T-helper 22 cell (primary cell): ENCODE measurements around the gene LTBP1.
A peak's percentile ranks its signal among the peaks of the same experiment; 100 is the strongest.

Experiments
- DNase-seq: peaks from one replicate; pipeline ENCODE4 v3.0.0-alpha.2; 2020; ENCODE audit warnings: low read depth

The LTBP1 gene

DNA sequence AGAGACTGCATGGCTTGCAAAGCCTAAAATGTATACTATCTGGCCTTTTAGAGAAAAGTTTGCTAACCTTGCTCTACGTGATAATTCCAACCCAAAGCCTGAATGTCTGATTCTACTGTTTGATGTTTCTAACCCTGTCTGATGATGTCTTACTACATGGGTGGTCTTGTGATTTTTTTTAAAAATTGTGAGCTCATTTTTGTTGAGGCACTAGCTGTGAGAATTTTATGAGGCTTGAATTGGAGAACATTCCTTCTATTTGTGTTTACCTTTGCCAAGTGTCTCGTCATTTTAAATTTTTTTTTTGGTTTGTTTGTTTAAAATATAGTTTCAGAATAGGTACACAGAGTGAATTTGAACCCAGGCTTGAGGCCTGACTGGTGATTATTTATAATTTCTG lies 15.2 kb upstream of the LTBP1 start:
- DNase-seq: no peak

DNA sequence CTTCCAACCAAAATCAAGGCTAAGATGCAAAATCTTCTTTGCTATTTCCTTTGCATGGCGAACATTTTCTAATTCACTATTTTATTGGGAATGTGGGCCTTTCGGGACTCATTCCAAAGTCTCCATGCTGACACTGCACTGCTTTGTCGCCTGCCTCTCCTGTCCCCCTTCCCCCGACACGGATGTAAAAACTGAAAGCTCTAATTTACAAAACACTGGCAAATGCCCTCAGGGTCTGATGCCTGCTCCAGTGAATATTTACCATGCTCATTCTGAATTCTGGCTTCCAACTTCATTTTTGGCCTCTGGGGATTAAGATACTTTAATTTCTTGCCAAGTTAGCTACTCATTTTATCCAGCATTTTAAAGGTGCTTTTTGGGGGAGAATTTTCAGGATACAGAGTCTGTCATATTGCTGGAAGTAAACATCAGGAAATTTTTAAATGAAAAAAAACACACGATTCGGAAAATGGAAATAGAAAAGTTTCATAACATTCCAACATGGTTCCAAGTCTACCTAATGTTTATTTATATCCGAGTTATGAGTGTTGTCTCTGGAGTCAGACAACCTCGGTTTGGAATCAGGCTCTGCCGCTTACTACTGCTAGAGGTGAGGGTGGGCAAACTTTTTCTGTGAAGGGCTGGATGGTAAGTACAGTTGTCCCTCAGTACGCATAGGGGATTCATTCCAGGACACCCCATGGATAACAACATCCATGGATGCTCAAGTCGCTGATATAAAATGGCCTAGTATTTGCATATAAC lies 14.6 kb upstream of the LTBP1 start:
- DNase-seq: no peak

DNA sequence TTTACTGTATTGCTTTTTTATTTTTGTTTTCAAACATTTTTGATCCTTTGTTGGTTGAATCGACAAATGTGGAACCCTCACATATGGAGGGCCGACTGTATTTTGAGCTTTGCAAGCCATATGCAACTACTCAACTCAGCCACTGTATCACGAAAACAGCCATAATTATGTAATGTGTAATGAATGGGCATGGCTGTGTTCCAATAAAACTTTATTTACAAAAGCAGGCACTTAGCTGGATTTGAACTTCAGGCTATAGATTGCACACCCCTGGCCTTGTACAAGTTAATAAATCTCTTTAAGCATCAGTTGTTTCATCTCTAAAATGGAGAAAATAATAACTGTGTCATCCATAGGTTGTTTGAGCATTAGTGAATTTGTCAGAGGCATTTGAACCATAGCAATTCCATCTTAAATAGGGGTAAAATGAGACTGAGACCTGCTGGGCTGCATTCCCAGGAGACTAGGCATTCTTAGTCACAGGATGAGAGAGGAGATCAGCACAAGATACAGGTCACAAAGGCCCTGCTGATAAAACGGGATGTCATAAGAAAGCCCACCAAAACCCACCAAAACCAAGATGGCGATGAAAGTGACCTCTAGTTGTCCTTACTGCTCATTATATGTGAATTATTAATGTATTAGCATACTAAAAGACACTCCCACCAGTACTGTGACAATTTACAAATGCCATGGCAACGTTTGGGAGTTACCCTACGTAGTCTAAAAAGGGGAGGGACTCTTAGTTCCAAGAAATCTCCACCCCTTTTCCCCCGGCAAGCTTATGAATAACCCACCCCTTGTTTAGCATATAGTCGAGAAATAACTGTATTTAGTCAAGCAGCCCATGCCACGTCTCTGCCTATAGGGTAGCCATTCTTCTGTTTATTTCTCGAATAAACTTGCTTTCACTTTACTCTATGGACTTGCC lies 13.7 kb upstream of the LTBP1 start:
- DNase-seq: no peak

DNA sequence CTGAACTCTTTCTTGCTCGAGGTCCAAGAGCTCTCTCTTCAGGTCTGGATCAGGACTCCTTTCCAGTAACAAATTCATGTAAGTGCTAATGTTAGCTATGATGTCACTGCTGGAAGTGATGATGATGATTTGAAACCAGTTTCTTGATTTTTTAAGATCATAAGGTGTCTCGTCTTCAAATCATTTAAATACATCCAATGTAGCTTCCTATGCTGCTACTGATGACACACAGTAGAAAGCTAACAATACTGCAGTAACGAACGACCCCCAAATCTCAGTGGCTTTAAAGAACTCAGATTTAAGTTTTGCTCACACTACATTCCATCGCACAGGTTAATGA lies 13.0 kb upstream of the LTBP1 start:
- no peak for DNase-seq

DNA sequence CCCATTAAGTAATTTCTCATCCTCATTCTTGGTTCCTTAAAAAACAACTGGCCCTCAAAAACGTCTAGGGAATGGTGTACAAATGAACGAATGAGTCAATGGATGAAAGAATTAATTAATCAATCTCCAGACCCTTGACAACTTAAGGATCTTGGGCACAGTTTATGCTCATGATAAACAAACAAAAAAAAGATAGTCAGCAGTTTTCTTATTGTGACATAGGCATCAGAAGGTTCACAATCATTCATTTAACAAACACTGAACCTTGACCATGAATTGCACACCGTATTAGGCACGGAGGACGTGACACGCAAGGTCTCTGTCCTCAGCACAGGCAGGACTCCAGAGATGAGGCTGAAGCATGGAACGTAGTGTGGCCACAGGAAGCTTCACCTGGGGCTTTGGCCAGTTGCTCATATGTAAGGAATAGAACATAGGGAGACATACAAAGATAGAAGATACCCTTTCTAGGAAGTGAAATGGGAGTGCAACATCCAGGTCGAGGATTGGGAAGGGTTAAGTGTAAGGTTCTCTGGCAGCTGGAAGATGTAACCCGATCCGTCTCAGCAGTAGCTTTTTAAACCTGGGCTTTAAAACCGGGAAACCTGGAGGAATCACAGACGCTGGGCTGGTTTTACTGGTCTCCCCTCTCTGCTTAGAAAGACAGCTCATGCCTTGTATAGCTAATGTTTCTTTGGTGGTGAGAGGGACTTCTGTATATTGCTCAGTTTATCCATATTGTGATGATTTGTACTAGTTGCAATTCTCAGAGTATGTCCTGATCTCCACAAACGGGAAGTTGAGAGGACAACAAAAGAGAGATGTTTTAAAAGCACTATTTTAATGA lies 8.9 kb upstream of the LTBP1 start:
- DNase-seq: no peak

DNA sequence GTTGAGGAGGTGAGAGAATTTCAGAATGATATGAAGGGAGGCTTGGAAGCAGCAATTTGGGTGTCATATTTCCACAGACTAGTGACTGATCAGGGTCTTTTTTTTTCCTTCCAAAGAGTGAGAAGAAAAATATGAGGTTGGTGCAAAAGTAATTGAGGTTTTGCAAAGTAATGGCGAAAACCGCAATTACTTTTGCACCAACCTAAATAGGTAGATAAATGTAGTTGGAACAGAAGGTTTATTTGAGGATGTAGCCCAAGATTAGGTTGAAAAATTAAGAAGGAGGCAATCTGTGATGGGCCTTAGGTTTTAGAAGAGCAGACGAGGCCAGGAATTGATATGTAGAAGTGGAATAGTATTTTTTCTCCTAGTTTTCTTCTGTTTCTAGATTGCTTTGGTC lies 7.8 kb upstream of the LTBP1 start:
- DNase-seq: no peak

DNA sequence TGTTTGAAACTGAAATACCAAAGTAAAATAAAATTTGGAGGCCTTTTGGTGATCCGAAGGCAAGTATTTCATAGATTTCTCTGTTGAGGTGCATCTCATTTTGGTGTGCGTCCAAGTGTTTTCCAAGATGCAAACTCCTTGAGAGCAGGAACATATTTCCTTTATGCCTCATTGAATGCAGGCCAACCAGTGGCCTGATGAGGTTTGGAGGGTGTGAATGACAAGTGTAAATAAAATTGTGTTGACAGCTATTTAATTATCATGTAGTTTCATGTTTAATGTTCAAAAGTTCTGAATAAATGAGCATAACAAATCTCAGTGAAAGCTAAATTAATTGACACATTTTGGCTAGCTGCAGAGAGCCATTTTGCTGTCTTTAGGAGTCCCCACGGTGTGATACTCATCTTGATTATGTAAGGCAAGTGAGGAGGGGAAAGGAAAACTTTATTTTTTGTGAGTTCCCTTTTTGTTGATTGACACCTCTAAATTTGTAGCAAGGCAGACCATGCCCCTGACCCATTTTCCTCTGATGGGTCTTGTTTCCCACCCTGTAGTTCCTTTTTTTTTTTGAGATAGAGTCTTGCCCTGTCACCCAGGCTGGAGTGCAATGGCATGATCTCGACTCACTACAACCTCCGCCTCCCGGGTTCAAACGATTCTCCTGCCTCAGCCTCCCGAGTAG lies 6.3 kb upstream of the LTBP1 start:
- no peak for DNase-seq

DNA sequence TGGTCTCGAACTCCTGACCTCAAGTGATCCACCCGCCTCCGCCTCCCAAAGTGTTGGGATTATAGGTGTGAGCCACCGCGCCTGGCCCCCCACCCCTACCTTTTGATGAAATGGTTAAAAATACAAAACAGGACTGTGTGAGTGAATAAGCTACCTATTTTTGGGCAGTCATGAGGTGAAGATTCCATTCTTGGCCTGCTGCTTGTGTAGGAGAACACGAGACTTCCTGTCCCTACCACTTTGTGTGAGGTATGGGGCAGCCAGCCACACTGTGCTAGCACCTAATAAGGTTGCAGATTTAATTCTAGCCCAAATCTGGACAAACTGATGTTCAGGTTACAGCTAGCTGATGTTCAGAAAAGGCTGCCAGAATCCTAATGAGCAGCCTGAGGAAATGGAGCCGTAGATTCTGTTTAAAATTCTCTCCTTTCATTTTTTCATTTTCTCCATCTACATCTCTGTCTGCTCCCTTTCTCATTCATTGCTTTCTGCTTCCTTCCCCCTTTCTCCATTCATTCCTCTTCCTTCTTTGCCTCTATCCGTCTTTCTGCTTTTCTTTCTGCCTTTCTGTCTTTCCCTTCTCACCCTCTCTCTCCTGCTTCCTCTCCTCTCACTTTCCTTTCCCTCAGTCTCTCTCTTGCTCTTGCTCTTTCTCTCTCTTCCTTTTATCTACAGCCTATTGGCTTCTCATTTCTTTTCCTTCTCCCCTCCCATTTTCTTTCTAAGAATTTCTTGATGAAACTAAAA lies 4.6 kb upstream of the LTBP1 start:
- DNase-seq: no peak

DNA sequence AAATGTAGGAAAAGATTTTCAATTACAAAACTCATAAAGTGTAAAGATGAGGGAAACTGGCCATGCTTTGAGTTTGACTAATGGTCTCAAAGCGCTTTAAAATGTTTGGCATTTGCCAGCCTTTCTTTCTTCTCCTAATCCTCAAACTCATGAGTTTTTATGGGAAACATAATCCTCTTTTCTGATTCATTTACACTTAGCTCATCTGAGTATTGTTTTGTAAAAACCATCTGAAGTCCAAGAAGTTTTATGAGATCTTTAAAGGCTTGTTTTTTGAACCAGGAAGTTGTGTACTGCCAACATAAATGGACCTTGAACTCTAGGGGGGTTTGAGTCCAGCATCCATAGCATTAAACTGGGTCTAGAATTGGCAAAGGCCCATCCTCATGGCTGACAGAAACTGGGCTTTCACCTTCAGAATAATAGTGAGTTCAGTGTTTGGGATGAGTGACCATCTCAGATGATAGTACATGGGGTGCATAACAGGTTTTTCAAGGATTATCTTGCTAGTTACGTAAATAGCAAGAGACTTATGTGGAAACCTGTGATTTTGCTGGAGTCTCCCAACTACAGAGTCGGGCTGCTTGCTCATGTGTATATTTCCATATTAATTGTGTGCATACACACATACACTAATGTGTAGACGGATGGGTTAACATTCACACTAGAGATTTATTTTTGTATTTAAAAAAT lies 3.8 kb upstream of the LTBP1 start:
- no peak for DNase-seq

DNA sequence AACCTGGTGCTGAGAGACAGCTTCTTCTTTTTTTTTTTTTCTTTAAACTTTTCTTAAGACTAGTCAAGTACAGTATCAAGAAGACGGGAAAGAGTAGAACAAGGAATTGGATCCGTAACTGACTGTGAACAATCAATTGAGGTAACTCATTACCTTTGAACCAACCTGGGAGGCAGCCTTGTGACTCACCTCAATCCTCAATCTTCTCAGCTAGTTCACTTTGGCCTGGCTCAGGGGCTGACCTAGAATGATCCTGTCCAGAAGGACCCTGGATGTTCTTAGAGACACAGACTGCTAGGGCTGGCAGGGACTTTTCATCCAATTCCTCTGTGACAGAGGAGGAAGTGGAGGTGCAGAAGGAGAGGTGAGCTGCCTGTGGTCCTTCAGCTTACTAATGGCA lies 1.5 kb upstream of the LTBP1 start:
- DNase-seq: no peak

DNA sequence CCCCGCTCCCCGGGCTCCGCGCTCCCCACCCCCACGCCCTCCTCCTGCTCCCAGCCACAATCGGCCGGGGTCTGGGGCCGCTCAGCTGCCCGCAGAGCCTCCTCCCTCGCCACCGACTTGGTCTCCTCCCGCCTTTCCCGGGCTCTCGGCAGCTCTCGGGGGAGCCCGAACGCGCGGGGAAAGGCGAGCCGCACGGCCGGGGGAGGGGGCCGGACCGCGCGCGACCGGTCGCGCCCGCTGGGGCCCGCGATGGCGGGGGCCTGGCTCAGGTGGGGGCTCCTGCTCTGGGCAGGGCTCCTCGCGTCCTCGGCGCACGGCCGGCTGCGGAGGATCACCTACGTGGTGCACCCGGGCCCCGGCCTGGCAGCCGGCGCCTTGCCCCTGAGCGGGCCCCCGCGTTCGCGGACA lies 327 bp downstream of the LTBP1 start:
- no peak for DNase-seq

DNA sequence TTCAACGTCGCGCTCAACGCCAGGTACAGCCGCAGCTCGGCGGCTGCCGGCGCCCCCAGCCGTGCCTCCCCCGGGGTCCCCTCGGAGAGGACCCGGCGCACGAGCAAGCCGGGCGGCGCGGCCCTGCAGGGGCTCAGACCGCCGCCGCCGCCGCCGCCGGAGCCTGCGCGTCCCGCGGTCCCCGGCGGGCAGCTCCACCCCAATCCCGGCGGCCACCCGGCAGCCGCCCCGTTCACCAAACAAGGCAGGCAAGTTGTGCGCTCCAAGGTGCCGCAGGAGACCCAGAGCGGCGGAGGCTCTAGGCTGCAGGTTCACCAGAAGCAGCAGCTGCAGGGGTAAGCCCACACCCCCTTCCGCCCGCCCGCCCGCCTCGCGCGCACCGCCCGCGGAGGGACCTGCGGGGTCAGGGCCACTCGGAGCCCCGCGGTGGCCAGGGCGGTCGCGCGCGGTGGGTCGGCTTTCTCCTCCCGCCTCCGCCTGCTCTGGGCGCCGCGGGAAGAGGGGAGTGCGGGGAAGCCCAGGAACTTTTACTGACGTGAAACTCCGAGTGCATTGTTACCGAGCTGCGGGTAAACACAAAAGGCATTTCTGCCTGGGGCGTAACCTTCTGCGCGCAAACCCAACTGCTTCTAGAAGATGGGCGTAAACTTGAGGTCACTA lies 861 bp downstream of the LTBP1 start:
- DNase-seq: peak; percentile 5

DNA sequence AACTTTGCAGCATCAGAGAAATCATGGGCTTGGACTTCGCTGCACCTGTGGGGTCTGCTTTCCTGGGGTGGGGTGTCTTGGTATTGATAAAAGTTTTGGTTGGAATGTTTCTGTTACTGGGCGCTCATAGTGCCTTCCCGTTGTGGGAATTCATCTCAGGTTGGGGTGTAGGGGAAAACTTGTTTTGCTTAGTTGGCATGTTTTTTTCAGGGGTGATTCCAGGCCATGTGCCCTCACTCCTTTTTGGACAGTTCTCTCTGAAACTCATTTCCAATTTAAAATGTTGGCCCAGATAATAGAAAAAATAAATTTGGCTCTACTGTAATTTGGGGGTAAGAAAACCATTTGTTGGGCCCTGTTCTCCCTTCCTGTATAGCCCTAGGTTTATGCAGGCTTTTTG lies 1.5 kb downstream of the LTBP1 start:
- DNase-seq: no peak

DNA sequence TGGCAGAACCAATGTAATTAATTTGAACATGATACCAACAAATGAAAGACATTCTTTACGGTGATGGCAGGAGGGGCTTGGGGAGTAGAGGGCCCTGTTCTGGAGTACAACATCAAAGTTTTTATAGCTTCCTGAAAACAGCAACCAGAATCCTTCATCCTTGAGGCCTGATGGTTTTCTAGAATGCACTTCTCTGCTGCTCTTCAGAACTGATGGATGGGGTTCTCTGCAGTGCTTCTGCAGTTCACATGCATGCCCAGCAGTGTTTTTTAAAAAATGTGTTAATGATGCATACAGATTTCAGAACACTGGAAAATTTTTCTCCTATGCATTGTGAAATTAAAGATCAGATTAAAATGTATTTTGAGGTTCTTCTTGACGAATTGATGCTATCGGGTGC lies 2.5 kb downstream of the LTBP1 start:
- DNase-seq: no peak

DNA sequence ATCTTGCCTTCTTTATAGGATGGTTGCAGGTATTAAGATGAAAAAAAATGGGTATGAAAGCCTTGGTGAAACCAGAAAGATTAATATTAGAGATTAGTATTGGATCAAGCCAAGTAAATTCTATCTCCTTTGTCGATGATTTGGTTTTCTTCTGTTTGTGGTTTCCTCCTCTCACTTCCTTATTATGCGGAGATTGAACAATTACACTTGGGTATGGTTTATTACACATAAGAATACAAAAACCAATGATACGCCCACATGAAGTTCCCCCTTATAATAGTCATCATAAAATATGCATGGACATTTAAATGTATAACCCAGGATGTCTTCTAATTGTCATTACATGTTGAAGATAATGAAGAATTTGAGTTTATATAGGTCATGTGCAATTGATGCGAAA lies 4.9 kb downstream of the LTBP1 start:
- no peak for DNase-seq

DNA sequence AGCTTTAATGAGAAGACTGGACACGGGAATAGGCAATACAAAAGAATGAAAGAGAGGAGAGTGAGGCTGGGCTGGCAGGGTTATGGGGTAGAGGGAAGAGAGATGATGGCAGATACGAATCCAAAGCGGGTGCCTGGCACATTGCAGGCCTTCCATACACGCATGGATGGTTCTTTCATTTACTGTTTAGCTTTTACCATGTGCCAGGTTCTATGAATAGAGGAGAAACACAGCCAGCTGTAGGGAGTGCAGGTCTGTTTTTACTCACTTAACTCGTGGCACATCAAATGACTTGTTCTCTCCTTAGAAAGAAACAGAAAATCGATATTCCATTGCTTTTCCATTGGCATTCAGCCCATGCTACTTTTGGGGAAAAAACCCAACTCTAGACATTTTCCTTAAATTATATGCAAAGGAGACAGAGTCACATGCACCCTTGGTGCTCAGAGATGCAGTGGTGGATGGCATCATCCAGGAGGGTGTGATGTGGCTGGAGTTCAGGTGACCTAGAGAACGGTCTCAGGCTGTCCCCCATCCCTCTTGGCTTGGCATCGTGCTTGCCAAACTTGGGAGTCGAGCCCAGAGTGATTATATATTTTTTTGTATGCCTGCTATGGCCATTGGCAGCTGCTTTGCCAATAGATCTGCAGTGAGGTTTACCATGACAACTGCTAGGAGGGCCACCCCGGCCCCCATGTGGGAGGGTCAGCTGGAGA lies 6.2 kb downstream of the LTBP1 start:
- no peak for DNase-seq

DNA sequence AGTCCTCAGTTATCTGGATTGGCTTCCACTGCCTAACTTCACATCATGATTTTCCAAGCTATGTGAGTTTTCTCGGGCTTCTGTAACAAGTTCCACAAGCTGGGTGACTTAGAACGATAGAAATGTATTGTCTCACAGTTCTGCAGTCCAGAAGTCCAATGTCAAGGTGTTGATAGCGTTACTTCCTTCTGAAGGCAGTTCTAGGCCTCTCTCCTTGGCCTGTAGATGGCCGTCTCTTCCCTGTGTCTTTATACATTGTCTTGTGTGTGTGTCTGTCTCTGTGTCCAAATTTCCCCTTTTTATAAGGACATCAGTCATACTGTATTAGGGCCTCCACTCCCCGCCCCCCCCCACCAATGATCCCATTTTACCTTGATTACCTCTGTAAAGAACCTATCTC lies 7.5 kb downstream of the LTBP1 start:
- DNase-seq: no peak

DNA sequence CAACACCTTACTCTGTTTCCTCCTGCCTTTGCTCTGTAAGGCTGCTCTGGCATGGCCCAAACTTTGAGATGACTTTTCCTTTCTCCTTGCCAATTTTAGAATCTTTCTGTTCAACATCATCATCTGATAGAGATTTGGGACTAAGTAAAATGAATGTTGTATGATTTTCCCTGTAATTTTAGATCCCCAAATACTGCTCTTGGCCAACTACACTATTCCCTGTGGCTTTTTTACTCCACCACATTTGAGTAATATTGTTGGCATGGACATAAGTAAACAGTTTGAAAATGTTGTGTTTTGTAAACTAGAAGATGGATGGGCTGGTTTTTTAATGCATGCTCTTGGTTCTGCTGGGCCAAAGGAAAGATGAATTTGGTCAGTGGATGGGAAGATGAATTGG lies 12.1 kb downstream of the LTBP1 start:
- DNase-seq: no peak

DNA sequence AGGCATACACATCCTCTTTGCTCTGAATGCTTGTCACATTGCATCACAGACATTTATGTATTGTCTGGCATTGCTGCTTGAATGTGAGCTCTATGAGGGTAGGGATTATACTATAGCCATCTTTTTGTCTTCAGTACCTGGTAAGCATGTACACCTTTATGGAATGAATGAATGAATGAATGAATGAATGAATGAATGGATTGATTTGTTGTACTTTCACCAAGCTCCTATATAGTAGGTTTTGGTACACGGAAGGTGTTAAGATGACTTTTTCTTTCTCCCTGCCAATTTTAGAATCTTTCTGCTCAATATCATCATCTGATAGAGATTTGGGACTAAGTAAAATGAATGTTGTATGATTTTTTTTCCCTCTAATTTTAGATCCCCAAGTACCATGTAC lies 13.5 kb downstream of the LTBP1 start:
- no peak for DNase-seq
